ENCODE measurements around the gene RNF215.

Gene RNF215

DNA sequence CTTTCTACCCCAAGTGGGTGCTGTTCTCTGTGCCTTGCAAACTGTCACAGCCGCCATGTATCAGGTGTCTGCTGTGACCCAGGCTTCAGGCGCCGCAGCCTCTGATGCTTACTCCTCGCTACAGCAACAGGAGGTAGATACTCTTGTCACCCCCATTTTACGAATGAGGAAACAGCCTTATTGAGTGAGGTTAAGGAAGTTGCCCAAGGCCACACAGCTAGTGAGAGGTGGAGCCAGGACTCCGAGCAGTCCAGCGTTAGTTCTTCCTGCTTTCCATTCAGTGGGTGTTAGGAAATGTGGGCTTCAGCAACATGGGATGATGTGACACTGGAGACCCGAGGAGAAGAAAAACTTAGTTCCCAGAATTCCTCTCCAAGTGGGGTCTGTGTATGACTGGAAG lies 14.3 kb downstream of the RNF215 start:
- Histone ChIP-seq H3K9me3 (ENCODE audit: insufficient read depth, low read length) (no peaks in the 10 kb centered on the region), H3K4me2 (ENCODE audit: low read length) (no peak overlapping the region), H3K4me1 (ENCODE audit: low read length) (no peaks in the 10 kb centered on the region), H3K9ac (ENCODE audit: low read length) (no peak overlapping the region), H2AFZ (ENCODE audit: low read depth, low read length) (no peak overlapping the region), H3K79me2 (ENCODE audit: low read length) (no peaks in the 10 kb centered on the region), H3K27me3 (ENCODE audit: low read depth, low read length) (no peaks in the 10 kb centered on the region), H4K20me1 (ENCODE audit: insufficient read depth, low read length) (no peaks in the 10 kb centered on the region), H3K36me3 (replicated peaks; ENCODE audit: low read depth, low read length) (peaks cover 3% of the 10 kb centered on the region), H3K27ac (ENCODE audit: low read length) (no peak overlapping the region), H3K4me3 (ENCODE audit: low read length) (no peak overlapping the region)
- TF ChIP-seq CTCF (IDR thresholded peaks at IDR 0.05; ENCODE audit: low read depth, low read length) = no peak
- TF ChIP-seq EZH2phosphoT487 (IDR thresholded peaks at IDR 0.05; ENCODE audit: low read depth) = no peak

DNA sequence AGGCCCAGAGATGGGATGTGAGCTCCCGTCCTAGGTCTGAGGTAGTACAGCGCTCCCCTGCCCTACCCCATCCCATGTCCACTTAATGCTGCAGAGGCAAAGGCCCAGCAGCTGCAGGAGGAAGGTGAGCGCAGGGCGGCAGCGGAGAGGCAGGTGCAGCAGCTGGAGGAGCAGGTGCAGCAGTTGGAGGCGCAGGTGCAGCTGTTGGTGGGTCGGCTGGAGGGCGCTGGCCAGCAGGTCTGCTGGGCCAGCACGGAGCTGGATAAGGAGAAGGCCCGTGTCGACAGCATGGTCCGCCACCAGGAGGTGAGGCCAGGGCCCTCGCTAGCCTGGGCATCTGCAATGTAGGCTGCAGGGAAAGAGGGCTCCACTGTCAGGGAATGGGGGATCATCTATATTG lies 15.2 kb downstream of the RNF215 start:
- H3K36me3 ChIP-seq (replicated peaks; ENCODE audit: low read depth, low read length) = no peaks in the 10 kb centered on the region
- TF ChIP-seq CTCF (IDR thresholded peaks at IDR 0.05; ENCODE audit: low read depth, low read length) (no peak), EZH2phosphoT487 (IDR thresholded peaks at IDR 0.05; ENCODE audit: low read depth) (no peak)
- no peak overlapping the region for H3K4me2 ChIP-seq (ENCODE audit: low read length)
- H3K4me1 ChIP-seq (ENCODE audit: low read length) = no peaks in the 10 kb centered on the region
- H3K4me3 ChIP-seq (ENCODE audit: low read length) = no peak overlapping the region
- no peaks in the 10 kb centered on the region for H4K20me1 ChIP-seq (ENCODE audit: insufficient read depth, low read length)
- H3K27me3 ChIP-seq (ENCODE audit: low read depth, low read length) = no peaks in the 10 kb centered on the region
- H3K9ac ChIP-seq (ENCODE audit: low read length) = no peak overlapping the region
- no peak overlapping the region for H3K27ac ChIP-seq (ENCODE audit: low read length)
- no peaks in the 10 kb centered on the region for H3K9me3 ChIP-seq (ENCODE audit: insufficient read depth, low read length)
- no peaks in the 10 kb centered on the region for H3K79me2 ChIP-seq (ENCODE audit: low read length)
- H2AFZ ChIP-seq (ENCODE audit: low read depth, low read length) = no peak overlapping the region

DNA sequence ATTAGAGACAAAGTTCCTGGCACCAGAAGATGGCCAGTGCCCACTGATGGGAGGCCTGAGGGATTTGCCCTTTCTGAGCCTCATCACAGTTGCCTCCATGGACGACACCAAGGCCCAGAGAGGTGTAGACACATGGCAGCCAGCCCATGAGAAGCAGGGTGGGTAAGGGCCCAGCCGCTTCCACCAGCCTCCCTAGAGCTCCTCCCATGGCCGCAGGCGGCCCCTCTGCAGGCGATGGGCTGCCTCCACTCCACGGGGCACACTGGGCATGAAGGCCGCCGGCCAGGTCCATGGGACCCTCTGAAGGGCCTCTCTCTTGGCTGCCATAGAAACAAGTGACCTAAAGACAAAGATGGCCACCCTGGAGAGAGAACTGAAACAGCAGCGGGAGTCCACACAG lies 15.9 kb downstream of the RNF215 start:
- no peak overlapping the region for H2AFZ ChIP-seq (ENCODE audit: low read depth, low read length)
- H3K79me2 ChIP-seq (ENCODE audit: low read length) = no peaks in the 10 kb centered on the region
- no peaks in the 10 kb centered on the region for H4K20me1 ChIP-seq (ENCODE audit: insufficient read depth, low read length)
- no peaks in the 10 kb centered on the region for H3K9me3 ChIP-seq (ENCODE audit: insufficient read depth, low read length)
- H3K27ac ChIP-seq (ENCODE audit: low read length) = no peak overlapping the region
- no peaks in the 10 kb centered on the region for H3K36me3 ChIP-seq (replicated peaks; ENCODE audit: low read depth, low read length)
- H3K27me3 ChIP-seq (ENCODE audit: low read depth, low read length) = no peaks in the 10 kb centered on the region
- no peak overlapping the region for H3K4me3 ChIP-seq (ENCODE audit: low read length)
- no peak overlapping the region for H3K9ac ChIP-seq (ENCODE audit: low read length)
- TF ChIP-seq EZH2phosphoT487 (IDR thresholded peaks at IDR 0.05; ENCODE audit: low read depth) (no peak), CTCF (IDR thresholded peaks at IDR 0.05; ENCODE audit: low read depth, low read length) (no peak)
- H3K4me2 ChIP-seq (ENCODE audit: low read length) = no peak overlapping the region
- no peaks in the 10 kb centered on the region for H3K4me1 ChIP-seq (ENCODE audit: low read length)

DNA sequence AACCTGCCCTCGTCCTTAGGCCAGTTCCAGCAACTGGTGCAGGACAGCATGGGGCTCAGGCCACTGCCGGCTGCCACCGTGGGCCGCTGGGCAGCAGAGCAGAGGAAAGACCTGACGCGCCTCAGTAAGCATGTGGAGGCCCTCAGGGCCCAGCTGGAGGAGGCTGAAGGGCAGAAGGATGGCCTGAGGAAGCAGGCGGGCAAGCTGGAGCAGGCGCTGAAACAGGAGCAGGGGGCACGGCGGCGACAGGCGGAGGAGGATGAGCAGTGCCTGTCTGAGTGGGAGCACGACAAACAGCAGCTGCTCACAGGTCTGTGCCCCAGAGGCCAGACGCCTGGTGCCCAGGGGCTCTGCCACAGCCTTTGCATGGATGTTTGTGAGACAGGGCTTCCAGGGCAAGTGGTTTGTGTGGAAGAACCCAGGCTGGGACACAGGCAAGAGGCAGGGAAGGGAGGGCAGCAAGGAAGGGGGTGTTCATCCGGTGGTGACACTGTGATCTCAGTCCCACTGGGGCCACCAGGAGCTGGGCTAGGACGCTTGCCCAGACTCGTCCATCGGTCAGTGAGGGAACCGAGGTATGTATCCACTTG lies 16.5 kb downstream of the RNF215 start:
- H3K79me2 ChIP-seq (ENCODE audit: low read length) = no peaks in the 10 kb centered on the region
- H4K20me1 ChIP-seq (ENCODE audit: insufficient read depth, low read length) = no peaks in the 10 kb centered on the region
- no peak overlapping the region for H3K9ac ChIP-seq (ENCODE audit: low read length)
- H3K4me1 ChIP-seq (ENCODE audit: low read length) = no peaks in the 10 kb centered on the region
- H3K27ac ChIP-seq (ENCODE audit: low read length) = no peak overlapping the region
- TF ChIP-seq EZH2phosphoT487 (IDR thresholded peaks at IDR 0.05; ENCODE audit: low read depth) (no peak), CTCF (IDR thresholded peaks at IDR 0.05; ENCODE audit: low read depth, low read length) (no peak)
- H3K9me3 ChIP-seq (ENCODE audit: insufficient read depth, low read length) = no peaks in the 10 kb centered on the region
- no peaks in the 10 kb centered on the region for H3K27me3 ChIP-seq (ENCODE audit: low read depth, low read length)
- H3K36me3 ChIP-seq (replicated peaks; ENCODE audit: low read depth, low read length) = no peaks in the 10 kb centered on the region
- H3K4me2 ChIP-seq (ENCODE audit: low read length) = no peak overlapping the region
- no peak overlapping the region for H3K4me3 ChIP-seq (ENCODE audit: low read length)
- no peak overlapping the region for H2AFZ ChIP-seq (ENCODE audit: low read depth, low read length)

All from OCI-LY3 (cell line).